HL-60 (cell line): ENCODE data around the gene NXPH2.

Source experiments
- DNase-seq, 2 experiments: peaks; one replicate each; pipeline ENCODE4 v3.0.0-alpha.2; 2010 to 2020; ENCODE audit warnings: low read depth in 1 of 2, low spot score in 1 of 2
- H3K27ac ChIP-seq: fragments of 250-450 bp; sonication (Bioruptor Pico); replicated peaks from 2 replicates; pipeline ENCODE4 v1.5.1; 2020; ENCODE audit warnings: mild to moderate bottlenecking, moderate library complexity
- H3K27me3 ChIP-seq: fragments of 250-450 bp; sonication (Bioruptor Pico); 2 replicates; pipeline ENCODE4 v1.5.1; 2021; ENCODE audit warnings: mild to moderate bottlenecking, moderate library complexity; ENCODE audit not compliant: insufficient read depth, poor library complexity, severe bottlenecking
- H3K4me3 ChIP-seq: replicated peaks from 2 replicates; pipeline ENCODE4 v1.5.1; 2011; ENCODE audit warnings: mild to moderate bottlenecking, control low read depth, low read length; ENCODE audit not compliant: insufficient read depth
- GABPA ChIP-seq: IDR thresholded peaks from 2 replicates; pipeline ENCODE4 v1.6.1; 2012; ENCODE audit warnings: low read depth
- POLR2AphosphoS5 ChIP-seq: IDR thresholded peaks from 2 replicates; pipeline ENCODE4 v1.6.1; 2012; ENCODE audit warnings: low read depth
- REST ChIP-seq: IDR thresholded peaks from 2 replicates; pipeline ENCODE4 v1.6.1; 2012; ENCODE audit warnings: low read depth; ENCODE audit not compliant: insufficient replicate concordance
- SPI1 ChIP-seq: IDR thresholded peaks from 2 replicates; pipeline ENCODE4 v1.6.1; 2012; ENCODE audit warnings: low read depth, mild to moderate bottlenecking, borderline replicate concordance
- TF ChIP-seq, protein P1 (sequence below): IDR thresholded peaks from one replicate; pipeline ENCODE4 v1.5.1; 2011; ENCODE audit warnings: low read length, control low read depth, inconsistent platforms; ENCODE audit not compliant: insufficient read depth

NXPH2 gene

GRCh38 chr2:138716183-138716582 lies 64.0 kb downstream of the NXPH2 start:
- H3K27me3 ChIP-seq = peaks cover 2% of the 10 kb centered on the region
- no peak for DNase-seq
- no peak overlapping the region for H3K27ac ChIP-seq
- TF ChIP-seq REST = no peak
- TF ChIP-seq POLR2AphosphoS5 = no peak
- no peak for TF ChIP-seq SPI1
- TF ChIP-seq, protein P1, sequence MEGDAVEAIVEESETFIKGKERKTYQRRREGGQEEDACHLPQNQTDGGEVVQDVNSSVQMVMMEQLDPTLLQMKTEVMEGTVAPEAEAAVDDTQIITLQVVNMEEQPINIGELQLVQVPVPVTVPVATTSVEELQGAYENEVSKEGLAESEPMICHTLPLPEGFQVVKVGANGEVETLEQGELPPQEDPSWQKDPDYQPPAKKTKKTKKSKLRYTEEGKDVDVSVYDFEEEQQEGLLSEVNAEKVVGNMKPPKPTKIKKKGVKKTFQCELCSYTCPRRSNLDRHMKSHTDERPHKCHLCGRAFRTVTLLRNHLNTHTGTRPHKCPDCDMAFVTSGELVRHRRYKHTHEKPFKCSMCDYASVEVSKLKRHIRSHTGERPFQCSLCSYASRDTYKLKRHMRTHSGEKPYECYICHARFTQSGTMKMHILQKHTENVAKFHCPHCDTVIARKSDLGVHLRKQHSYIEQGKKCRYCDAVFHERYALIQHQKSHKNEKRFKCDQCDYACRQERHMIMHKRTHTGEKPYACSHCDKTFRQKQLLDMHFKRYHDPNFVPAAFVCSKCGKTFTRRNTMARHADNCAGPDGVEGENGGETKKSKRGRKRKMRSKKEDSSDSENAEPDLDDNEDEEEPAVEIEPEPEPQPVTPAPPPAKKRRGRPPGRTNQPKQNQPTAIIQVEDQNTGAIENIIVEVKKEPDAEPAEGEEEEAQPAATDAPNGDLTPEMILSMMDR = no peak
- no peak for TF ChIP-seq GABPA
- no peak overlapping the region for H3K4me3 ChIP-seq

GRCh38 chr2:138713504-138713903 lies 66.7 kb downstream of the NXPH2 start:
- TF ChIP-seq POLR2AphosphoS5 (no peak), SPI1 (no peak), REST (no peak), GABPA (no peak)
- TF ChIP-seq, protein P1 = no peak
- Histone ChIP-seq H3K4me3 (no peak overlapping the region), H3K27ac (no peak overlapping the region), H3K27me3 (peaks cover 2% of the 10 kb centered on the region)
- DNase-seq = no peak

DNA sequence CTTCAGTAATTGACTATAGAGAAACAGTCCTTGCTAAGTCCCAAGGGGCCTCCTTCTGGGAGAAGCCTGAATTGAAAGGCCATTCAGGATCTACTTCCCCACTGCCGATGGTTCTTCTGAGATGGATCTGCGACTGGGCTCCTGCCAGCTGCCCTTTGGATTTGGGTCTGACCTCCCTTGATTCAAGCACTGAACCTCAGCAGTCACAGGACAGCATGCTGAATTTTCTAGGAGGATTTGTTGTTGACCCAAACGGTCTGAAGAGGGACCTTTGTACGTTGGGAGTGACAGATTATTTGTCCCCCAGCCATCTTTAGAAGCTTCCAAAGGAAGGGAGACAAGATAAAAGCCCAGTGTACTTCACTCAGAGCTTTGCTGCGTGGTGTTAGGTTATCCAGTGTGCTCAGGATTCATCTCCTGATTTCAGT lies 67.1 kb downstream of the NXPH2 start:
- no peak for TF ChIP-seq SPI1
- TF ChIP-seq REST = no peak
- TF ChIP-seq GABPA = no peak
- no peak for TF ChIP-seq POLR2AphosphoS5
- TF ChIP-seq, protein P1 = no peak
- Histone ChIP-seq H3K4me3 (no peak overlapping the region), H3K27ac (no peak overlapping the region), H3K27me3 (peaks cover 2% of the 10 kb centered on the region)
- DNase-seq = no peak
